IPS DF 19.7 (cell line): ENCODE measurements around the gene TTLL10.
"Not testable (repeated sequence)": the region's sequence is repeated elsewhere in the genome, so short reads cannot be mapped to it uniquely, and the experiment has no call there.

Experiments used
- DNase-seq: peaks from one replicate; pipeline ENCODE4 v3.0.0-alpha.2; 2013; ENCODE audit warnings: low read depth, low spot score

TTLL10 gene

GRCh38 chr1:1141244-1141910 is 32.3 kb upstream of the TTLL10 start:
- DNase-seq: no peak

- no peak for DNase-seq
Observed at GRCh38 chr1:1141911-1142250, 31.8 kb upstream of the TTLL10 start.

- DNase-seq: not testable (repeated sequence)
Observed at GRCh38 chr1:1142352-1142751, 31.3 kb upstream of the TTLL10 start.

- DNase-seq: no peak
Observed at GRCh38 chr1:1142844-1143243, 30.8 kb upstream of the TTLL10 start.

GRCh38 chr1:1143636-1144035 is 30.0 kb upstream of the TTLL10 start:
- DNase-seq: no peak

- DNase-seq: no peak
Observed at GRCh38 chr1:1144122-1144842, 29.4 kb upstream of the TTLL10 start.

- no peak for DNase-seq
Observed at GRCh38 chr1:1144843-1145546, 28.7 kb upstream of the TTLL10 start.

- no peak for DNase-seq
Observed at GRCh38 chr1:1145547-1145914, 28.1 kb upstream of the TTLL10 start.

GRCh38 chr1:1146026-1146425 is 27.7 kb upstream of the TTLL10 start:
- no peak for DNase-seq

- DNase-seq: no peak
Observed at GRCh38 chr1:1146596-1146995, 27.1 kb upstream of the TTLL10 start.

GRCh38 chr1:1148061-1148460 is 25.6 kb upstream of the TTLL10 start:
- no peak for DNase-seq

GRCh38 chr1:1148569-1148968 is 25.1 kb upstream of the TTLL10 start:
- no peak for DNase-seq

GRCh38 chr1:1149416-1149815 is 24.3 kb upstream of the TTLL10 start:
- no peak for DNase-seq

- no peak for DNase-seq
Observed at GRCh38 chr1:1150100-1150499, 23.6 kb upstream of the TTLL10 start.

GRCh38 chr1:1151306-1151705 is 22.4 kb upstream of the TTLL10 start:
- no peak for DNase-seq

- not testable (repeated sequence) for DNase-seq
Observed at GRCh38 chr1:1152431-1152830, 21.2 kb upstream of the TTLL10 start.

- not testable (repeated sequence) for DNase-seq
Observed at GRCh38 chr1:1153215-1153614, 20.5 kb upstream of the TTLL10 start.

GRCh38 chr1:1153874-1154273 is 19.8 kb upstream of the TTLL10 start:
- DNase-seq: no peak

- no peak for DNase-seq
Observed at GRCh38 chr1:1155258-1155657, 18.4 kb upstream of the TTLL10 start.

- DNase-seq: no peak
Observed at GRCh38 chr1:1156140-1157032, 17.3 kb upstream of the TTLL10 start.

- DNase-seq: no peak
Observed at GRCh38 chr1:1157033-1157365, 16.7 kb upstream of the TTLL10 start.

GRCh38 chr1:1157426-1157913 is 16.2 kb upstream of the TTLL10 start:
- DNase-seq: no peak
